Epidermal melanocyte (primary cell): ENCODE results near the gene LHX2.

Experiments
- DNase-seq: peaks from one replicate; pipeline ENCODE4 v3.0.0; 2011; ENCODE audit warnings: low spot score; ENCODE audit not compliant: insufficient read length

LHX2 gene

GRCh38 chr9:124060844-124061605, 49.5 kb downstream of the LHX2 start:
- DNase-seq = no peak

- no peak for DNase-seq
Observed at GRCh38 chr9:124062172-124062571, 50.6 kb downstream of the LHX2 start.

GRCh38 chr9:124066783-124067577, 55.4 kb downstream of the LHX2 start:
- DNase-seq = no peak

- DNase-seq = no peak
Observed at GRCh38 chr9:124068251-124068650, 56.7 kb downstream of the LHX2 start.

- no peak for DNase-seq
Observed at GRCh38 chr9:124074746-124075145, 63.2 kb downstream of the LHX2 start.

- DNase-seq = no peak
Observed at GRCh38 chr9:124075761-124076160, 64.2 kb downstream of the LHX2 start.

GRCh38 chr9:124077915-124078572, 66.5 kb downstream of the LHX2 start:
- no peak for DNase-seq

- DNase-seq = no peak
Observed at GRCh38 chr9:124078641-124079040, 67.1 kb downstream of the LHX2 start.

GRCh38 chr9:124079176-124079925, 67.8 kb downstream of the LHX2 start:
- no peak for DNase-seq

- no peak for DNase-seq
Observed at GRCh38 chr9:124082622-124083021, 71.1 kb downstream of the LHX2 start.
